DND-41 (cell line): ENCODE measurements around the gene PGAP3.

ENCODE experiments used
- CTCF ChIP-seq: IDR thresholded peaks from 2 replicates; pipeline ENCODE4 v1.5.1; 2012; ENCODE audit warnings: borderline replicate concordance, low read length, moderate library complexity, mild to moderate bottlenecking; ENCODE audit not compliant: poor library complexity, severe bottlenecking; ENCODE audit errors: extremely low read depth
- EZH2 ChIP-seq: IDR thresholded peaks from 3 replicates; pipeline ENCODE4 v1.6.1; 2012; ENCODE audit warnings: borderline replicate concordance, low read depth, mild to moderate bottlenecking, moderate library complexity, low read length, inconsistent platforms; ENCODE audit not compliant: severe bottlenecking

GRCh38 chr17:39631403-39631802 lies 56.5 kb downstream of the PGAP3 start:
- TF ChIP-seq EZH2 (no peak), CTCF (no peak)
